Measurements from ENCODE around the gene FYN. TPM values are rescaled to one million over a fixed set of nuclear protein-coding genes. Genes with fewer than 3 reads are reported as not detected.
A peak's percentile ranks its signal among the peaks of the same experiment; 100 is the strongest.
"Not testable (repeated sequence)": the region's sequence is repeated elsewhere in the genome, so short reads cannot be mapped to it uniquely, and the experiment has no call there.

Gene FYN
- total and polyA plus RNA-seq, 5 experiments from 2014 or later: 159 to 531 (median 317) TPM

GRCh38 chr6:111898452-111898851 is 25.2 kb upstream of the FYN start:
- no peaks in the 10 kb centered on the region for H3K9me3 Mint-ChIP-seq
- no peaks in the 10 kb centered on the region for H3K36me3 Mint-ChIP-seq
- ATAC-seq (no peak), DNase-seq (no peak)
- POLR2A ChIA-PET: no interaction called here
- no peaks in the 10 kb centered on the region for H3K27me3 Mint-ChIP-seq
- peaks cover 0 to 2% (median 0%) of the 10 kb centered on the region in 4 donors for H3K4me1 Mint-ChIP-seq
- H3K4me3 Mint-ChIP-seq: no peak overlapping the region
- no peak overlapping the region for H3K27ac Mint-ChIP-seq

- H3K27ac Mint-ChIP-seq: peak overlapping the region in 1 of 10 donors; percentile 3
These were observed 21.7 kb upstream of the FYN start for GRCh38 chr6:111894951-111895350.

GRCh38 chr6:111894272-111894671 is 21.0 kb upstream of the FYN start:
- no peak overlapping the region for H3K27ac Mint-ChIP-seq
- H3K27me3 Mint-ChIP-seq: no peaks in the 10 kb centered on the region
- DNase-seq (no peak), ATAC-seq (no peak)
- H3K36me3 Mint-ChIP-seq: no peaks in the 10 kb centered on the region
- no peaks in the 10 kb centered on the region for H3K4me1 Mint-ChIP-seq
- POLR2A ChIA-PET: no interaction called here
- H3K4me3 Mint-ChIP-seq: no peak overlapping the region
- H3K9me3 Mint-ChIP-seq: no peaks in the 10 kb centered on the region

More at GRCh38 chr6:111894951-111895350, 21.7 kb upstream of the FYN start:
- peaks cover 0 to under 1% (median 0%) of the 10 kb centered on the region in 4 donors for H3K4me1 Mint-ChIP-seq
- no peaks in the 10 kb centered on the region for H3K27me3 Mint-ChIP-seq
- no peaks in the 10 kb centered on the region for H3K36me3 Mint-ChIP-seq
- H3K4me3 Mint-ChIP-seq: no peak overlapping the region
- ATAC-seq (no peak), DNase-seq (no peak)
- H3K9me3 Mint-ChIP-seq: no peaks in the 10 kb centered on the region
- POLR2A ChIA-PET: interaction anchor here (1.1 kb wide), 1 partner anchor 21 kb away, joined by 3 read pairs; the partner anchor contains the start of gene FYN

- Mint-ChIP-seq H3K4me3 (no peak overlapping the region), H3K9me3 (no peaks in the 10 kb centered on the region), H3K36me3 (no peaks in the 10 kb centered on the region), H3K27me3 (no peaks in the 10 kb centered on the region), H3K4me1 (no peaks in the 10 kb centered on the region), H3K27ac (no peak overlapping the region)
- no peak for DNase-seq
- POLR2A ChIA-PET: no interaction called here
- ATAC-seq: no peak
These were observed 19.2 kb upstream of the FYN start for GRCh38 chr6:111892431-111892830.

- DNase-seq (no peak), ATAC-seq (no peak)
- no peak overlapping the region for H3K4me3 Mint-ChIP-seq
- POLR2A ChIA-PET: interaction anchor here (0.5 kb wide), 1 partner anchor 33 kb away, joined by 4 read pairs; no protein-coding TSS in a partner anchor
- H3K27ac Mint-ChIP-seq: no peak overlapping the region
- no peaks in the 10 kb centered on the region for H3K9me3 Mint-ChIP-seq
- H3K27me3 Mint-ChIP-seq: no peaks in the 10 kb centered on the region
- peaks cover 0 to 5% (median 0%) of the 10 kb centered on the region in 3 donors for H3K36me3 Mint-ChIP-seq
- no peaks in the 10 kb centered on the region for H3K4me1 Mint-ChIP-seq
These were observed 17.7 kb upstream of the FYN start for GRCh38 chr6:111890988-111891387.

- no peak for ATAC-seq
- Mint-ChIP-seq H3K27ac (peak overlapping the region in 1 of 10 donors; percentile 74), H3K36me3 (peaks cover 0 to 12% (median 0%) of the 10 kb centered on the region in 3 donors), H3K4me3 (no peak overlapping the region), H3K4me1 (no peaks in the 10 kb centered on the region), H3K9me3 (peaks cover 0 to 10% (median 0%) of the 10 kb centered on the region in 9 donors), H3K27me3 (no peaks in the 10 kb centered on the region)
- no peak for DNase-seq
- POLR2A ChIA-PET: interaction anchor here (0.5 to 0.7 kb wide), 2 partner anchors 36 to 85 kb away, joined by 3 read pairs; no protein-coding TSS in a partner anchor
These were observed 15.9 kb upstream of the FYN start for GRCh38 chr6:111888928-111889695.

- H3K9me3 Mint-ChIP-seq, H3K27ac Mint-ChIP-seq: not testable (repeated sequence)
- POLR2A ChIA-PET: interaction anchor here (0.6 kb wide), 1 partner anchor 96 kb away, joined by 3 read pairs; no protein-coding TSS in a partner anchor
These were observed 13.5 kb upstream of the FYN start for GRCh38 chr6:111886793-111887192.

GRCh38 chr6:111885373-111886027 is 12.2 kb upstream of the FYN start:
- Mint-ChIP-seq H3K9me3 (peaks cover 0 to 17% (median 4%) of the 10 kb centered on the region in 9 donors), H3K27me3 (no peaks in the 10 kb centered on the region), H3K36me3 (peaks cover 0 to 16% (median 5%) of the 10 kb centered on the region in 3 donors), H3K27ac (no peak overlapping the region), H3K4me1 (no peaks in the 10 kb centered on the region), H3K4me3 (no peak overlapping the region)
- no peak for ATAC-seq
- DNase-seq: no peak
- POLR2A ChIA-PET: interaction anchor here (0.6 kb wide), 1 partner anchor 63 kb away, joined by 3 read pairs; no protein-coding TSS in a partner anchor

More at GRCh38 chr6:111886793-111887192, 13.5 kb upstream of the FYN start:
- ATAC-seq, H3K27me3 Mint-ChIP-seq, DNase-seq, H3K4me3 Mint-ChIP-seq, H3K4me1 Mint-ChIP-seq: not testable (repeated sequence)
- H3K36me3 Mint-ChIP-seq: peaks cover 0 to 12% (median 0%) of the 10 kb centered on the region in 3 donors

GRCh38 chr6:111884068-111884467 is 10.8 kb upstream of the FYN start:
- Mint-ChIP-seq H3K9me3 (peaks cover 0 to 19% (median 7%) of the 10 kb centered on the region in 9 donors), H3K27me3 (no peaks in the 10 kb centered on the region), H3K36me3 (peaks cover 0 to 19% (median 5%) of the 10 kb centered on the region in 3 donors), H3K4me1 (peaks cover 0 to 2% (median 0%) of the 10 kb centered on the region in 4 donors), H3K4me3 (no peak overlapping the region), H3K27ac (peak overlapping the region in 1 of 10 donors; percentile 40)
- POLR2A ChIA-PET: no interaction called here
- ATAC-seq (no peak), DNase-seq (no peak)

GRCh38 chr6:111880181-111880888 is 7.1 kb upstream of the FYN start:
- POLR2A ChIA-PET: interaction anchor here (1.4 kb wide), 1 partner anchor 92 kb away, joined by 4 read pairs; no protein-coding TSS in a partner anchor
- Mint-ChIP-seq H3K4me1 (peaks cover 0 to 5% (median 2%) of the 10 kb centered on the region in 4 donors), H3K9me3 (peaks cover 0 to 13% (median 3%) of the 10 kb centered on the region in 9 donors), H3K4me3 (no peak overlapping the region), H3K27me3 (no peaks in the 10 kb centered on the region), H3K36me3 (peaks cover 0 to 7% (median 5%) of the 10 kb centered on the region in 3 donors), H3K27ac (no peak overlapping the region)
- no peak for DNase-seq
- no peak for ATAC-seq

- Mint-ChIP-seq H3K4me1 (peaks cover 13 to 32% (median 23%) of the 10 kb centered on the region in 4 donors), H3K27me3 (no peaks in the 10 kb centered on the region), H3K27ac (peak overlapping the region in 4 of 10 donors; percentile 3 to 35 (median 20))
These were observed 2.5 kb upstream of the FYN start for GRCh38 chr6:111875741-111876140.

GRCh38 chr6:111874025-111874415 is 768 bp upstream of the FYN start:
- H3K4me1 Mint-ChIP-seq: peaks cover 29 to 49% (median 36%) of the 10 kb centered on the region in 4 donors

More at GRCh38 chr6:111875741-111876140, 2.5 kb upstream of the FYN start:
- Mint-ChIP-seq H3K4me3 (peak overlapping the region in 1 of 10 donors; percentile 3), H3K9me3 (peaks cover 0 to 8% (median 3%) of the 10 kb centered on the region in 9 donors), H3K36me3 (peaks cover 0 to 5% (median 1%) of the 10 kb centered on the region in 3 donors)
- POLR2A ChIA-PET: no interaction called here
- DNase-seq: no peak
- ATAC-seq: no peak

More at GRCh38 chr6:111874025-111874415, 768 bp upstream of the FYN start:
- DNase-seq (peak; percentile 32 to 86 (median 64)), ATAC-seq (no peak)
- peak overlapping the region; percentile 89 to 100 (median 97) for H3K27ac Mint-ChIP-seq
- no peaks in the 10 kb centered on the region for H3K9me3 Mint-ChIP-seq
- peak overlapping the region; percentile 86 to 100 (median 98) for H3K4me3 Mint-ChIP-seq
- POLR2A ChIA-PET: interaction anchor here (0.7 to 1.8 kb wide), 16 partner anchors 21 to 169 kb away, joined by 3 to 22 read pairs (median 3); no protein-coding TSS in a partner anchor
- H3K36me3 Mint-ChIP-seq: peaks cover 0 to 2% (median 0%) of the 10 kb centered on the region in 3 donors
- H3K27me3 Mint-ChIP-seq: no peaks in the 10 kb centered on the region
